ENCODE measurements around the gene SAMM50. TPM values are rescaled to one million over a fixed set of nuclear protein-coding genes. Genes with fewer than 3 reads are reported as not detected.

Gene SAMM50
- total RNA-seq (10 to 100 TPM; 28.4 to 30.1 TPM), polyA plus RNA-seq (10 to 100 TPM; 19.2 to 23.6 TPM)

GRCh38 chr22:43955040-43955882, at the start of gene SAMM50:
Gene SAMM50, plus strand, starts transcription at chr22:43955442. Its CDS starts 136 bp downstream, at chr22:43955578.
- Histone ChIP-seq H3K27me3 (ENCODE audit: control insufficient read depth in 4 of 4, insufficient read depth in 4 of 4, low read length in 3 of 4) (no peaks in the 10 kb centered on the region), H3K9me3 (ENCODE audit: control insufficient read depth in 4 of 4, low read length in 3 of 4) (no peaks in the 10 kb centered on the region), H3K9ac (ENCODE audit: low read depth in 1 of 2, low read length in 2 of 2) (peak within 1 kb of the TSS; percentile 69 to 73), H3K36me3 (ENCODE audit: control insufficient read depth in 4 of 4, insufficient read depth in 3 of 4, low read depth in 1 of 4, low read length in 3 of 4) (no peaks in the 10 kb centered on the region), H3K27ac (ENCODE audit: low read depth in 1 of 2, low read length in 2 of 2) (peak within 1 kb of the TSS; percentile 67 to 87), H3K4me3 (ENCODE audit: low read depth in 1 of 3, low read length in 3 of 3) (peak within 1 kb of the TSS; percentile 76 to 97 (median 79)), H3K4me1 (ENCODE audit: control insufficient read depth in 4 of 4, insufficient read depth in 4 of 4, low read length in 3 of 4) (peaks cover 6 to 33% (median 22%) of the 10 kb centered on the region in 4 donors)
- TF ChIP-seq RAD21 (IDR thresholded peaks at IDR 0.05) (peak in 1 of 2 donors; percentile 29), GABPA (IDR thresholded peaks at IDR 0.05 in 1 of 2, conservative IDR thresholded peaks at IDR 0.05 in 1 of 2) (peak in 1 of 2 donors; percentile 93), SP1 (IDR thresholded peaks at IDR 0.05) (peak; percentile 67), NR2F2 (IDR thresholded peaks at IDR 0.05) (peak; percentile 34), HNF4G (IDR thresholded peaks at IDR 0.05) (no peak), EGR1 (IDR thresholded peaks at IDR 0.05; ENCODE audit: low read depth in 2 of 2) (no peak), MAX (IDR thresholded peaks at IDR 0.05) (peak; percentile 45), CTCF (IDR thresholded peaks at IDR 0.05; ENCODE audit: low read depth, low read length, missing input control) (no peak), HNF4A (conservative IDR thresholded peaks at IDR 0.05) (peak; percentile 33 to 35), FOXA1 (IDR thresholded peaks at IDR 0.05) (no peak), RXRA (IDR thresholded peaks at IDR 0.05) (peak; percentile 52 to 66), YY1 (IDR thresholded peaks at IDR 0.05) (peak; percentile 98), ATF3 (IDR thresholded peaks at IDR 0.05) (no peak), TAF1 (conservative IDR thresholded peaks at IDR 0.05) (peak; percentile 84), REST (IDR thresholded peaks at IDR 0.05) (peak; percentile 70)
- WGBS, result under 1% methylated on average over 74 of the region's 74 CpGs
- DNase-seq (ENCODE audit: low spot score), result peak; percentile 91

GRCh38 chr22:43905681-43906080, 49.6 kb upstream of the SAMM50 start:
- Histone ChIP-seq H3K36me3 (ENCODE audit: control insufficient read depth in 4 of 4, insufficient read depth in 3 of 4, low read depth in 1 of 4, low read length in 3 of 4) (no peaks in the 10 kb centered on the region), H3K4me3 (ENCODE audit: low read depth in 1 of 3, low read length in 3 of 3) (no peak overlapping the region), H3K27ac (ENCODE audit: low read depth in 1 of 2, low read length in 2 of 2) (no peak overlapping the region), H3K27me3 (ENCODE audit: control insufficient read depth in 4 of 4, insufficient read depth in 4 of 4, low read length in 3 of 4) (no peaks in the 10 kb centered on the region), H3K9me3 (ENCODE audit: control insufficient read depth in 4 of 4, low read length in 3 of 4) (no peaks in the 10 kb centered on the region), H3K9ac (ENCODE audit: low read depth in 1 of 2, low read length in 2 of 2) (no peak overlapping the region), H3K4me1 (ENCODE audit: control insufficient read depth in 4 of 4, insufficient read depth in 4 of 4, low read length in 3 of 4) (no peaks in the 10 kb centered on the region)
- WGBS, result 59% methylated on average over 7 of the region's 7 CpGs
- TF ChIP-seq HNF4A (conservative IDR thresholded peaks at IDR 0.05) (no peak), SP1 (IDR thresholded peaks at IDR 0.05) (no peak), RXRA (IDR thresholded peaks at IDR 0.05) (no peak), MAX (IDR thresholded peaks at IDR 0.05) (no peak), ATF3 (IDR thresholded peaks at IDR 0.05) (no peak), REST (IDR thresholded peaks at IDR 0.05) (no peak), RAD21 (IDR thresholded peaks at IDR 0.05) (no peak), NR2F2 (IDR thresholded peaks at IDR 0.05) (no peak), ZBTB33 (IDR thresholded peaks at IDR 0.05) (no peak)
- DNase-seq (ENCODE audit: low spot score), result no peak

All from liver (tissue), 9 donors.